BE2C (cell line): Measurements from ENCODE around the gene CCDC92.

Experiments
- DNase-seq: peaks from one replicate; pipeline ENCODE4 v3.0.0-alpha.2; 2020
- H3K27me3 ChIP-seq: fragments of 250-450 bp; sonication (Bioruptor Pico); 2 replicates; pipeline ENCODE4 v1.5.1; 2020; ENCODE audit warnings: mild to moderate bottlenecking
- H3K36me3 ChIP-seq: fragments of 250-450 bp; sonication (Bioruptor Pico); 2 replicates; pipeline ENCODE4 v1.5.1; 2020; ENCODE audit warnings: mild to moderate bottlenecking
- H3K4me1 ChIP-seq: fragments of 250-450 bp; sonication (Bioruptor Pico); 2 replicates; pipeline ENCODE4 v1.5.1; 2020
- H3K4me3 ChIP-seq: 2 replicates; pipeline ENCODE4 v1.5.1; 2011; ENCODE audit warnings: low read depth, low read length
- H3K9me3 ChIP-seq: fragments of 250-450 bp; sonication (Bioruptor Pico); 2 replicates; pipeline ENCODE4 v1.5.1; 2020
- TF ChIP-seq, protein P1 (sequence below): IDR thresholded peaks from 2 replicates; pipeline ENCODE4 v1.5.1; 2012; ENCODE audit warnings: mild to moderate bottlenecking, low read depth, low read length

CCDC92 gene

GRCh38 chr12:123907726-123908476 lies 64.7 kb downstream of the CCDC92 start:
- no peaks in the 10 kb centered on the region for H3K36me3 ChIP-seq
- H3K9me3 ChIP-seq, result no peaks in the 10 kb centered on the region
- peaks cover 11% of the 10 kb centered on the region for H3K4me1 ChIP-seq
- peak; percentile 41 for DNase-seq
- H3K27me3 ChIP-seq, result no peaks in the 10 kb centered on the region
- no peak overlapping the region for H3K4me3 ChIP-seq
- TF ChIP-seq, protein P1, sequence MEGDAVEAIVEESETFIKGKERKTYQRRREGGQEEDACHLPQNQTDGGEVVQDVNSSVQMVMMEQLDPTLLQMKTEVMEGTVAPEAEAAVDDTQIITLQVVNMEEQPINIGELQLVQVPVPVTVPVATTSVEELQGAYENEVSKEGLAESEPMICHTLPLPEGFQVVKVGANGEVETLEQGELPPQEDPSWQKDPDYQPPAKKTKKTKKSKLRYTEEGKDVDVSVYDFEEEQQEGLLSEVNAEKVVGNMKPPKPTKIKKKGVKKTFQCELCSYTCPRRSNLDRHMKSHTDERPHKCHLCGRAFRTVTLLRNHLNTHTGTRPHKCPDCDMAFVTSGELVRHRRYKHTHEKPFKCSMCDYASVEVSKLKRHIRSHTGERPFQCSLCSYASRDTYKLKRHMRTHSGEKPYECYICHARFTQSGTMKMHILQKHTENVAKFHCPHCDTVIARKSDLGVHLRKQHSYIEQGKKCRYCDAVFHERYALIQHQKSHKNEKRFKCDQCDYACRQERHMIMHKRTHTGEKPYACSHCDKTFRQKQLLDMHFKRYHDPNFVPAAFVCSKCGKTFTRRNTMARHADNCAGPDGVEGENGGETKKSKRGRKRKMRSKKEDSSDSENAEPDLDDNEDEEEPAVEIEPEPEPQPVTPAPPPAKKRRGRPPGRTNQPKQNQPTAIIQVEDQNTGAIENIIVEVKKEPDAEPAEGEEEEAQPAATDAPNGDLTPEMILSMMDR, result no peak

- Histone ChIP-seq H3K4me1 (peaks cover 8% of the 10 kb centered on the region), H3K27me3 (no peaks in the 10 kb centered on the region), H3K36me3 (no peaks in the 10 kb centered on the region), H3K9me3 (no peaks in the 10 kb centered on the region), H3K4me3 (no peak overlapping the region)
- no peak for DNase-seq
- TF ChIP-seq, protein P1, result no peak
Observed at GRCh38 chr12:123906711-123907420, 65.8 kb downstream of the CCDC92 start.

GRCh38 chr12:123905319-123905925 lies 67.2 kb downstream of the CCDC92 start:
- peak; percentile 56 for DNase-seq

GRCh38 chr12:123903301-123904065 lies 69.1 kb downstream of the CCDC92 start:
- DNase-seq, result no peak
- Histone ChIP-seq H3K4me3 (no peak overlapping the region), H3K4me1 (peaks cover 4% of the 10 kb centered on the region), H3K9me3 (no peaks in the 10 kb centered on the region), H3K36me3 (no peaks in the 10 kb centered on the region), H3K27me3 (no peaks in the 10 kb centered on the region)
- TF ChIP-seq, protein P1, result no peak

More at GRCh38 chr12:123905319-123905925, 67.2 kb downstream of the CCDC92 start:
- Histone ChIP-seq H3K4me1 (peaks cover 8% of the 10 kb centered on the region), H3K9me3 (no peaks in the 10 kb centered on the region), H3K27me3 (no peaks in the 10 kb centered on the region), H3K36me3 (no peaks in the 10 kb centered on the region), H3K4me3 (no peak overlapping the region)
- TF ChIP-seq, protein P1, result peak; percentile 89

DNA sequence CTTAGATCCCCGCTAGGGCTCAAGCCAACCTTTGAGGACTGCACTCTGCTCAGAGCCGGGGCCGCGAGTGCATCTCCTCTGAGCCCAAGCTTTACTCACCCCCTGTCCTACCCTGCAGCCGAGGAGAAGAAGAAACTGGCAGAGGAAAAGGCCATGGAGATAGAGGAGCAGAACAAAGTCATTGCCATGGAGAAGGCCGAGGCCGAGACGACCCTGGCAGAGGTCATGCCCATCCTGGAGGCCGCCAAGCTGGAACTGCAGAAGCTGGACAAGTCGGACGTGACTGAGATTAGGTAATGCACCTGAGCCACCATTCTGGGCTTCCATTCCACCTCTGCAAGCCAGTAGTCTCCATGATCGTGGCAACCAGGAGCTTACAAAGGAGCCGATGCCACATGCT lies 69.8 kb downstream of the CCDC92 start:
- no peaks in the 10 kb centered on the region; the same call in 1 of the 2 replicates for H3K4me1 ChIP-seq
- H3K4me3 ChIP-seq, result no peak overlapping the region
- no peak for DNase-seq
- TF ChIP-seq, protein P1, result no peak
- H3K27me3 ChIP-seq, result no peaks in the 10 kb centered on the region
- H3K36me3 ChIP-seq, result no peaks in the 10 kb centered on the region
- H3K9me3 ChIP-seq, result no peaks in the 10 kb centered on the region
